GM23338 (cell line): ENCODE results near the gene DHX30.

ENCODE experiments used
- EZH2 ChIP-seq: fragments of 200-600 bp; sonication (generic); IDR thresholded peaks from one replicate; pipeline ENCODE4 v1.8.0; 2017; ENCODE audit warnings: antibody characterized with exemption, mild to moderate bottlenecking, low read depth; ENCODE audit not compliant: unreplicated experiment
- TF ChIP-seq, protein P1 (sequence below), 2 experiments: fragments of 200-600 bp in 1 of 2; sonication (generic) in 1 of 2; conservative IDR thresholded peaks; 2 replicates each; pipeline versions ENCODE4 v1.5.1 to v1.6.1; 2016 to 2017; ENCODE audit warnings: antibody characterized with exemption in 2 of 2, low read depth in 2 of 2, mild to moderate bottlenecking in 2 of 2, moderate library complexity in 1 of 2

- no peak for TF ChIP-seq EZH2
- TF ChIP-seq, protein P1, sequence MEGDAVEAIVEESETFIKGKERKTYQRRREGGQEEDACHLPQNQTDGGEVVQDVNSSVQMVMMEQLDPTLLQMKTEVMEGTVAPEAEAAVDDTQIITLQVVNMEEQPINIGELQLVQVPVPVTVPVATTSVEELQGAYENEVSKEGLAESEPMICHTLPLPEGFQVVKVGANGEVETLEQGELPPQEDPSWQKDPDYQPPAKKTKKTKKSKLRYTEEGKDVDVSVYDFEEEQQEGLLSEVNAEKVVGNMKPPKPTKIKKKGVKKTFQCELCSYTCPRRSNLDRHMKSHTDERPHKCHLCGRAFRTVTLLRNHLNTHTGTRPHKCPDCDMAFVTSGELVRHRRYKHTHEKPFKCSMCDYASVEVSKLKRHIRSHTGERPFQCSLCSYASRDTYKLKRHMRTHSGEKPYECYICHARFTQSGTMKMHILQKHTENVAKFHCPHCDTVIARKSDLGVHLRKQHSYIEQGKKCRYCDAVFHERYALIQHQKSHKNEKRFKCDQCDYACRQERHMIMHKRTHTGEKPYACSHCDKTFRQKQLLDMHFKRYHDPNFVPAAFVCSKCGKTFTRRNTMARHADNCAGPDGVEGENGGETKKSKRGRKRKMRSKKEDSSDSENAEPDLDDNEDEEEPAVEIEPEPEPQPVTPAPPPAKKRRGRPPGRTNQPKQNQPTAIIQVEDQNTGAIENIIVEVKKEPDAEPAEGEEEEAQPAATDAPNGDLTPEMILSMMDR (conservative IDR thresholded peaks at IDR 0.05; ENCODE audit: low read depth in 2 of 2) = no peak
Measured at GRCh38 chr3:47891613-47892005, 88.7 kb downstream of the DHX30 start.
